Measurements from ENCODE around the gene NDUFA12.

- TF ChIP-seq EZH2phosphoT487 (IDR thresholded peaks at IDR 0.05; ENCODE audit: borderline replicate concordance) (no peak), CTCF (IDR thresholded peaks at IDR 0.05 in 2 of 3, conservative IDR thresholded peaks at IDR 0.05 in 1 of 3; ENCODE audit: borderline replicate concordance in 1 of 3, insufficient read depth in 1 of 3, low read depth in 2 of 3, low read length in 2 of 3) (no peak), EGR1 (IDR thresholded peaks at IDR 0.05; ENCODE audit: low read depth) (no peak), MAX (IDR thresholded peaks at IDR 0.05) (no peak), SIN3A (IDR thresholded peaks at IDR 0.05; ENCODE audit: low read depth) (no peak), EZH2 (IDR thresholded peaks at IDR 0.05) (no peak)
These were observed 37.4 kb downstream of the NDUFA12 start for GRCh38 chr12:94965982-94966630.

Data from HCT116 (cell line).